Glutamatergic neuron (in vitro differentiated cells): ENCODE measurements around the gene RPL12. TPM values are rescaled to one million over a fixed set of nuclear protein-coding genes. Genes with fewer than 3 reads are reported as not detected.

Experiments
- DNase-seq: peaks from one replicate; pipeline ENCODE4 v3.0.0; 2022
- H3K27ac Mint-ChIP-seq: one replicate; pipeline ENCODE4 v1.8.0; 2020; ENCODE audit warnings: mild to moderate bottlenecking, mixed read lengths, inconsistent platforms; ENCODE audit not compliant: unreplicated experiment
- H3K27me3 Mint-ChIP-seq: one replicate; pipeline ENCODE4 v1.8.0; 2020; ENCODE audit warnings: mild to moderate bottlenecking, moderate library complexity, mixed read lengths, inconsistent platforms; ENCODE audit not compliant: unreplicated experiment
- H3K36me3 Mint-ChIP-seq: one replicate; pipeline ENCODE4 v1.8.0; 2020; ENCODE audit warnings: mild to moderate bottlenecking, mixed read lengths, inconsistent platforms; ENCODE audit not compliant: unreplicated experiment
- H3K4me1 Mint-ChIP-seq: one replicate; pipeline ENCODE4 v1.8.0; 2020; ENCODE audit warnings: mild to moderate bottlenecking, low read depth, mixed read lengths, inconsistent platforms; ENCODE audit not compliant: unreplicated experiment
- H3K4me3 Mint-ChIP-seq: one replicate; pipeline ENCODE4 v1.8.0; 2020; ENCODE audit warnings: mild to moderate bottlenecking, mixed read lengths, inconsistent platforms; ENCODE audit not compliant: unreplicated experiment
- H3K9me3 Mint-ChIP-seq: one replicate; pipeline ENCODE4 v1.8.0; 2020; ENCODE audit warnings: mild to moderate bottlenecking, moderate library complexity, mixed read lengths, inconsistent platforms; ENCODE audit not compliant: unreplicated experiment
- long read RNA-seq: library from polyadenylated mRNA; unstranded; transcript quantifications from one replicate; pipeline ENCODE4 v2.0.0, GENCODE V29; 2020; ENCODE audit not compliant: unreplicated experiment
- total RNA-seq: library from RNA; stranded (reverse); fragmentation: NEBNext Ultra II Directional; extraction: Animal tissue kit (Norgen Biotek cat#: 25700); gene quantifications from one replicate; pipeline ENCODE4 v1.2.1, GENCODE V29; 2021; ENCODE audit not compliant: unreplicated experiment
- TF ChIP-seq, protein P1 (sequence below): fragments of 200-600 bp; sonication (generic); IDR thresholded peaks from one replicate; pipeline ENCODE4 v1.5.0; 2021; ENCODE audit not compliant: partially characterized antibody, unreplicated experiment

Gene RPL12
- total RNA-seq: 475 TPM
- long read RNA-seq, transcript RPL12-201 (7 exons, 633 nt): major isoform, 463 of 502 reads
- long read RNA-seq, transcript RPL12-204 (7 exons, 864 nt): minor isoform, 7 of 502 reads
- long read RNA-seq, partial matches to known transcripts: 23 of 502 reads
- long read RNA-seq, other reads (novel, unspliced or antisense): 9 of 502 reads

DNA sequence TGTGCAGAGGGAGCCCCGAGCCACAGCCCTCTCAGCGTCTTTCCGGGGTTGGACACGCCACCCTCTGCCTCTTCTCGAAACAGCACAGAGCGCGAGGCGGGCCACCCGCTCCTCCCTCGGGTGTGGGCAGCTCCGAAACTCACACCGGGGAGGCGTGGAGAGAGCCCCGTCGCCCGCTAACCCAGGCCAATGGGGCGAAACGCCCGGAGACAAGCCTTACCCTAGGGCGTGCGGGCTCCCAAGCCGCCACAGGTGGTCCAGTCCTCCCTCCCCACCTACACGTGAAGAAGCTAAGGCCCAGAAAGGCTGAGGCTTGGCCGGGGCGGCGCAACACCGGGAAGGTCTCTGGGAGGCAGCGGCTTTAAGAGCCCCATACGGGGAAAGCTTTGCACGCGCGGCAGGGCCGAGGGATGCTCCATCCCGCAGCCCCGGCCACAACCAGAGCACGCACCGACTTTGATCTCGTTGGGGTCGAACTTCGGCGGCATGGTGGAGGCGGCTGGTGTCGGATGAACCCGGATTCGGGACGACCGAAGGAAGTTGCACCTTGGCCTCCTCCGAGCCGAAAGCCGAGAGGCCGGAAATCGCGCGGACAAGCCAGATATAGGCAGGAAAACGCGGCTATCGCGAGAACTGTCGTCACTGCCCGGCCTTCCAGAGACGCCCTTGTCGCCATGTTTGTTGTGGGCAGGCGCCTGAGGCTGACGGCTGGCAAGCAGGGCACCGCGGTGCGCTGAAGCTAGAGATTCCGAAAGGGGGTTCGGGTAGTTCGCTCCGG, at the start of gene RPL12, which contains the start of gene LRSAM1:
RPL12 (minus strand) TSS at position 577 of the 778 bp plus-strand sequence; CDS start at position 488, 89 bp downstream.
LRSAM1 (plus strand) TSS at position 681 of the 778 bp plus-strand sequence. CDS start 3,018 bp downstream, outside the sequence.
- DNase-seq: peak; percentile 99

DNA sequence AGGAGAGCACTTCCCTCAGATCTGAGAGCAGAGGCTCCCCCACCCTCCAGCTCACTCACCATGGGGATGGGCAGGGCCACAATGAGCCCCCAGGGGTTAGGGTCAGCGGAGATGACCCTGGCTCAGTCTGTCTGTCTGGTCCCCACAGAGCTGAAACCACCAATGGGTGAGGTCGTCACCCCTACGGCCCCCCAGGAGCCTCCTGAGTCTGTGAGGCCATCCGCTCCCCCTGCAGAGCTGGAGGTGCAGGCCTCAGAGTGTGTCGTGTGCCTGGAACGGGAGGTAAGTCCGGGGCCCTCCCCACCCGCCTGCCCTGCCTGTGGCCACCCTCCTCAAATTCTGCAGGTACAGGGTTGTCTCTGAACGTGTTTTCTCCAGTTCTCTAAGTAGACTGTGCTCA, 49.7 kb upstream of the RPL12 start:
- H3K4me1 Mint-ChIP-seq: peaks cover 13% of the 10 kb centered on the region
- peaks cover 2% of the 10 kb centered on the region for H3K9me3 Mint-ChIP-seq
- no peak overlapping the region for H3K27ac Mint-ChIP-seq
- no peak overlapping the region for H3K4me3 Mint-ChIP-seq
- TF ChIP-seq, protein P1, sequence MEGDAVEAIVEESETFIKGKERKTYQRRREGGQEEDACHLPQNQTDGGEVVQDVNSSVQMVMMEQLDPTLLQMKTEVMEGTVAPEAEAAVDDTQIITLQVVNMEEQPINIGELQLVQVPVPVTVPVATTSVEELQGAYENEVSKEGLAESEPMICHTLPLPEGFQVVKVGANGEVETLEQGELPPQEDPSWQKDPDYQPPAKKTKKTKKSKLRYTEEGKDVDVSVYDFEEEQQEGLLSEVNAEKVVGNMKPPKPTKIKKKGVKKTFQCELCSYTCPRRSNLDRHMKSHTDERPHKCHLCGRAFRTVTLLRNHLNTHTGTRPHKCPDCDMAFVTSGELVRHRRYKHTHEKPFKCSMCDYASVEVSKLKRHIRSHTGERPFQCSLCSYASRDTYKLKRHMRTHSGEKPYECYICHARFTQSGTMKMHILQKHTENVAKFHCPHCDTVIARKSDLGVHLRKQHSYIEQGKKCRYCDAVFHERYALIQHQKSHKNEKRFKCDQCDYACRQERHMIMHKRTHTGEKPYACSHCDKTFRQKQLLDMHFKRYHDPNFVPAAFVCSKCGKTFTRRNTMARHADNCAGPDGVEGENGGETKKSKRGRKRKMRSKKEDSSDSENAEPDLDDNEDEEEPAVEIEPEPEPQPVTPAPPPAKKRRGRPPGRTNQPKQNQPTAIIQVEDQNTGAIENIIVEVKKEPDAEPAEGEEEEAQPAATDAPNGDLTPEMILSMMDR: no peak
- H3K36me3 Mint-ChIP-seq: no peaks in the 10 kb centered on the region
- peaks cover 3% of the 10 kb centered on the region for H3K27me3 Mint-ChIP-seq
- DNase-seq: no peak

More for the DNA sequence above, at the start of gene RPL12, which contains the start of gene LRSAM1:
- peaks cover 12% of the 10 kb centered on the region for H3K27me3 Mint-ChIP-seq
- peaks cover 11% of the 10 kb centered on the region for H3K4me1 Mint-ChIP-seq
- peaks cover 5% of the 10 kb centered on the region for H3K36me3 Mint-ChIP-seq
- TF ChIP-seq, protein P1: no peak
- H3K27ac Mint-ChIP-seq: peak within 1 kb of the TSS; percentile 92
- peak within 1 kb of the TSS; percentile 98 for H3K4me3 Mint-ChIP-seq
- peaks cover 14% of the 10 kb centered on the region for H3K9me3 Mint-ChIP-seq

DNA sequence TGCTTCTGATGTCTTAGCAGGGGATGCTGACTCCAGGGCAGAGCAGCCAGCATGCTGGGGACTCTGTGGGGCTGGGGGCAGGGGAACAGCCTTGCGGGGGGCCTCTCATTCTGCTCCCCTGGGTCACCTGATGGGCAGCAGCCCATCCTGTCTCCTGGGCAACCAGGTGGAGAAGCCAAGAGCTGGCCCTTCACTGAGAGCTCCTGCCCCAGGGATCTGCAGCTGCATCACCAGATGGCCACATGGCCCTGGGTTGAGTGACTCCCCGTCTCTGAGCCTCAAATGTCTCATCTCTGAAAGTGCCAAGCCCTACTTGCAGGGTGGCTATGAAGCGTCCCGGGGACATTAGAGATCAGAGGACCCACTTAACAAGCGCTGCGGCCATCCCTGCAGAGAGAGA, 49.2 kb upstream of the RPL12 start:
- DNase-seq: no peak
- TF ChIP-seq, protein P1: no peak
- H3K4me3 Mint-ChIP-seq: no peak overlapping the region
- peak overlapping the region; percentile 22 for H3K27ac Mint-ChIP-seq
- peaks cover 3% of the 10 kb centered on the region for H3K9me3 Mint-ChIP-seq
- H3K4me1 Mint-ChIP-seq: peaks cover 17% of the 10 kb centered on the region
- H3K27me3 Mint-ChIP-seq: peaks cover 3% of the 10 kb centered on the region
- no peaks in the 10 kb centered on the region for H3K36me3 Mint-ChIP-seq

DNA sequence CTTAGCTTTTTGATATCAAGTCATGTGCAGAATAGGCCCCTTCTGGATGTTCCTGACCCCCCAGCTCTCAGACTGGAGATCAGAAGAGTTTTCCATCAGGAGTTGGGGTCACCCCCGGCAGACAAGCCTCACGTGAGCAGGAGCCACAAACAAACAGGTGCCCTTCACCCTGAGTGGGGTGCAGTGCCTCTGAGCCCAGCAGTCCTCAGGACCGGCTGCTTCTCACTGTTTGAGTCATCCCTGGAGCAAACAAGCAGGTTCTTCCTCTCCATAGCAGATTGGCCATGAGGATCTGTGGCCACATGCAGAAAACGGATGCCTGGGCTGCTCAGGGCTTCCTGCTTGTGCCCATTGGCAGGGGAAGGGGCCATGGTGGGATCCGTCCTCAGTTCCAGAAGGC, 47.1 kb upstream of the RPL12 start:
- no peak for DNase-seq
- Mint-ChIP-seq H3K4me3 (no peak overlapping the region), H3K27ac (no peak overlapping the region), H3K27me3 (peaks cover 5% of the 10 kb centered on the region), H3K4me1 (peaks cover 22% of the 10 kb centered on the region), H3K36me3 (no peaks in the 10 kb centered on the region), H3K9me3 (peaks cover 3% of the 10 kb centered on the region)
- TF ChIP-seq, protein P1: no peak
